Frontal cortex (tissue), 4 donors: Measurements from ENCODE around the gene BTG3. TPM values are rescaled to one million over a fixed set of nuclear protein-coding genes. Genes with fewer than 3 reads are reported as not detected.

Source experiments
- DNase-seq, 2 donors: peaks; one replicate each; pipeline ENCODE4 v3.0.0; 2012; ENCODE audit warnings: low spot score in 2 of 2
- FAIRE-seq: peaks from 2 replicates; lab custom pipeline; 2012; peaks lifted over from hg19 to GRCh38; lab: Jason Lieb, UNC
- total RNA-seq: library from RNA; depleted of rRNA; stranded (reverse); fragments of >200 nt; gene quantifications from one replicate; pipeline ENCODE4 v1.2.3, GENCODE V29; 2014
- donor health status: control.
- donor health status: control.
- donor health status: control.

The BTG3 gene, protein sequence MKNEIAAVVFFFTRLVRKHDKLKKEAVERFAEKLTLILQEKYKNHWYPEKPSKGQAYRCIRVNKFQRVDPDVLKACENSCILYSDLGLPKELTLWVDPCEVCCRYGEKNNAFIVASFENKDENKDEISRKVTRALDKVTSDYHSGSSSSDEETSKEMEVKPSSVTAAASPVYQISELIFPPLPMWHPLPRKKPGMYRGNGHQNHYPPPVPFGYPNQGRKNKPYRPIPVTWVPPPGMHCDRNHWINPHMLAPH
- 20.8 TPM for total RNA-seq

DNA sequence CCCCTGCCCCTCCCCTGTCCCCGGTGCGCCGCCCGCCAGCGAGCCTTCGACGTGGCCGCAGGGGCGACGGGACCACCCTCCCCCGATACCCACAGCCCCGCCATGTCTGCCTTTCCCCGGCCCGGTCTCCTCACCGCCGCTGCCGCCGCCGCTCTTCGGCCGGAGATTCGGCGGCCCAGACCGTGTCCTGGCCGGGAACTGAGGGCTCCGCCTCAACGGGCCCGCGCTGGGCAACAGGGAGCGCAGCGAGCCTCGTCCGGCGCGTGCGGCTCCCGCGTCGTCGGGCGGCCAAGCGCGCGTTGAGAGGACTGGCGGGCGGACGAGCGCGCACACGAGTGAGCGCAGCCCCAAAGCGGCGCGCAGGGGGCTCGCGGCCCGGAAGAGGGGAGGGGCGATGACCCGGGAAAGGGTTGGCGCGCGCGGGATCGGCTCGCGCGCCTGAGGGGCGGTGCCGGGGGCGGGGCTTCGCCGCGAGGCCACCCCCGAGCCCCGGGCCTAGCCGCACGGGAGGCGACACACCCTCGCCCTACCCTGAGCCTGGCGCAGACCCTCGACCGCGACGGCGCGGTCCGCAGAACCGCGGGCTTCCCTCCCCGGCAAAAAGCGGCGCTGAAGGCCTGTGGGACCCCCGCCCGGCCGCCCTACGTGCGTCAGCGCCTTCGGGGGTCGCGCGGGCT, at the start of gene BTG3:
BTG3 (minus strand) TSS at position 337 of the 677 bp plus-strand sequence. CDS start 3,757 bp downstream, outside the sequence.
- DNase-seq (peak; percentile 92), FAIRE-seq (no peak)

DNA sequence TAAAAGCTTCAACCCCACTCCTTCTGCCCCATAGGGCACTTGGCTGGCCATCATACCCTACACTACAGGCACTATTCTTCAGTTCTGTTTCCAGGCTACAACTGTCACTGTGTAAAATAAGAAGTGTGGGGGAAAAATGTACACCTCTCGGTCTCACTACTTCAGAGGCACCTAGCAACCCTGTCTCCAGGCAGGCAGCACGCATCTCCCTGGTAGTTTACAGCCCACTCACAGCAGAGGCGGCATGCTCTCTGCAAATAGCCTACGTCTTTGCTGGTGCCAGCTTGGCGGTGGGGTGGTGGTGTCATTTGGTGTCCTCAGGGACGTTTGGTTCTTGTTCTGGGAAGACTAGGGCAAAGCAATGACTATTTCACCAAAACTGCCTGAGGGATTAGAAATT, 48.2 kb upstream of the BTG3 start:
- FAIRE-seq (no peak), DNase-seq (peak in 1 of 2 donors; percentile 17)

DNA sequence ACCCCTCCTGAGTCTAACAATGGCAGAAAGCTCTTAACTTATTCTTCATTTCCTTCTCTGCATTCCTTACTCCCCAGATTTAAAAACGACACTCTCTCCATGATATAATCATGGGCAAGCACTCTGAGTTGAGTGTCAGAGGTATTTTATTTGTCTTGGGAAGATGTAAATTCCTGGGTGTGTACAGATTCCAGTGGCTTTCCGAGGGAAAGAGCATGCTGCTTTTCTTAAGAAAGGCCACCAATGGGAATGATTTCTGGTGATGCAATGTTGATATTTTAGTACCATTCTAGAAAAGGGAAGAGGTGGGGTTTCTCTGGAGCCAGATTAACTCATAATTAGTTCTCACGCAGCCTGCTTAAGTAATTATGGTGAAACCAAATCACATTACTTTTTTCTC, 47.8 kb upstream of the BTG3 start:
- FAIRE-seq (no peak), DNase-seq (no peak)

DNA sequence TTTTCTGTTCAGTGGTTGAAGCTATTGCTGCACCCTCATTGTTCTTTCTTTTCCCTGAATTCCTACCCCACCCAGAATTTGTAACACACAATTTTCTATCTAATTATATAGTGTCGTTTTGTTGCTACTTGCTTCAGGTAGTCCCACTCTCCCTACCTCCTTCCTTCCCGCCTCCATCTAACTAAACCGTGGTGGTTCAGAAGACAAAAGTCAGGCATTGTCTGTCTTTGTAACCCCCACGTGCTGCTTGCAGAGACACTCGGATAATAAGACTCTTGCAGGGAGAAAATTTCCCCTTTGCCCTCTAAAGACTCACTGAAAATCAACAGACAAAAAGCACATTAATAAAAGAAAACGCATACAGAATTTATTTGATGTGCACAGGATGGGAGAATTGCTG, 46.2 kb upstream of the BTG3 start:
- DNase-seq (no peak), FAIRE-seq (no peak)

DNA sequence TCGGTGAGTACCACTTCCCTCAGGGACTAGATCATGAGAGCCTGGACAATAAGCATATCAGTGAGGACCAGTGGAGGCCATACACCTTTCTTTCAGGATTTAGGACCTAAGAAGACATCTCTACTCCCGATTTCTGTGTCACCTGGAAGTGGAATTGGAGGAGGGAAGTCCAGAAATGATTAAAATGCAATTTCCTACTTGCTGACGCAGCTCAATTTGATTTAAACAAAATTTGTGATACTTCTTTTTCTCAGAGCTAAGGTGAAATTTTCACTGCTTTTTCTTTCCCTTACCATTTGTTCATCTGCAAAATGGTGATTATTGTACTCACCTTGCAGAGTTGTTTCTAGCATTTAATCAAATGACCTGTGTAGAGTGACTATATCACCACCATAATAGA, 38.8 kb upstream of the BTG3 start:
- FAIRE-seq (no peak), DNase-seq (no peak)

DNA sequence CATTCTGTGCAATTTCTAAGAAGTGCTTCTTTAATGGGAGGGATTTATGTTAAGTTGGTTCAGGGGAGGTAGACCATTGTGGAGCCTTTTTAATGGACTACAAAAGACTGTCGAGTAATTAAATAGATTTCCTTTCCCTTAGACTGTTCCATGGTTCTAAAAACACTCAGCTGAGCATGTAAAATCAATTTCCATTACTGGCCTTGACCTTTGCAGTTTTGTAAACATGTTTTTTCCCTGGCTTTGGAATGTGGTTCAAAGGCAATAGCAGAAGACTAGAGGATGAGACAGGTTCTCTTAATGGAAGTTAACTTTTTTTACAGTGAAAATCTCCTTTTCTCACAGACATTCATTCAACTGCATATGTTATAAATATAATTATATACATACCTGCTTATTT, 37.6 kb upstream of the BTG3 start:
- FAIRE-seq = no peak
- DNase-seq = no peak

DNA sequence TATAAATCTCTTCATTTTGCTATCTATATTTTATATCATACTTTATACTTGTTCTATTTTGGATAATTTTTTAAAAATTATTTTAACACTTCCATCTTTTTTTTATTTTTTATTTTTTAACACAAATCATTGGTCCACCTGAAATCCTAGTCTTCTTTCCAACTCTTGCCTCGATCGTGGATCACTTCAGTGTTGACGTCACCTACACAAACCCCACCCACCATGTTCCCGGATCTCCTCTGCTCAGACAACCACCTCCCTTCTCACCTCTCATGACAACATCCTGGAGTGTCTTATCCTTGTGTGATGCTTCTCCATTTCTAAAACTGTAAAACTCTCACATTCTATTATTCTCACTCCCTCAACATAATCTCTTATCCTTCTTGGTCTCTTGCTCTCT, 34.1 kb upstream of the BTG3 start:
- no peak for DNase-seq
- FAIRE-seq = peak; percentile 56

DNA sequence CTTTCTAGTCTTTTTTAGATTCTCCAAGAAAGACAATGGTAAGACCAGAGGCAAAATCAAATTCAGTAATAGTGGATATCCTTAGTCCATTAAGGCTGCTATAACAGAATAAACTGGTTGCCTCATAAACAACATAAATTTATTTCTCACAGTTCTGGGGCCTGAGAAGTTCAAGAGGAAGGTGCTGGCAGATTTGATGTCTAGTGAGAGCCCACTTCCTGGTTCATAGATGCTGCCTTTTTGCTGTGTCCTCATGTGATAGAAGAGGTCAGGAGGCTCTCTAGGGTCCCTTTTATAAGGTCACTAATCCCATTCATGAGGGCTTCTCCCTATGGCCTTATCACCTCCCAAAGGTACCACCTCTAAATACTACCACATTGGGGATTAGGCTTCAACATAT, 31.5 kb upstream of the BTG3 start:
- DNase-seq (no peak), FAIRE-seq (no peak)

DNA sequence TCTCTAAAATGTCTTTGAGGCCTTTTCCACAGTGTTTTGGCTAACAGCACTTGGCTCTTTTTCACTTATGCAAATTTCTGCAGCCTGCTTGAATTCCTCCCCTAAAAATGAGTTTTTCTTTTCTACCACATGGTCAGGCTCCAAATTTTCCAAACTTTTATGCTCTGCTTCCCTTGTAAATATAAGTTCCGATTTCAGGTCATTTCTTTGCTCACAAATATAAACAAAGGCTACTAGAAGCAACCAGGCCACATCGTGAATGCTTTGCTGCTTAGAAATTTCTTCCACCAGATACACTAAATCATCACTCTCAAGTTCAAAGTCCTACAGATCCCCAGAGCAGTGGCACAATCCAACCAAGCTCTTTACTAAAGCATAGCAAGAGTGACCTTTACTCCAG, 28.1 kb upstream of the BTG3 start:
- no peak for FAIRE-seq
- no peak for DNase-seq

DNA sequence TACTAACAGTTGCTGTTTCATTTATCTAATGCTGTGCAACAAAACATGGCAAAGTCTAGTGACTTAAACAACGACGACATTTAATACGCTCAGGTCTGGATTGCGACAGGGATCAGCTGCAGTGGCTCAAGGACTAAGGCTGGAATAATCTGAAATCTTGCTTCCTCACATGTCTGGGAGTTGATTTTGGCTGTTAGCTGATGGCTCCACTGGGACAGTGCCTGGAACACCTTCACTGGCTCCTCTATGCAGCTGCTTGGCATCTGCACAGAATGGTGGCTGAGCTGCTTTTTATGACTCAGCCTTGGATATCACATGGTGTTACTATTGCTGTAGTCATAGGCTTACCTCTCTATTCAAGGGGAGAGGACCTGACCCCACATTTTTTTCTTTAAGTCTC, 24.0 kb upstream of the BTG3 start:
- FAIRE-seq (no peak), DNase-seq (no peak)

DNA sequence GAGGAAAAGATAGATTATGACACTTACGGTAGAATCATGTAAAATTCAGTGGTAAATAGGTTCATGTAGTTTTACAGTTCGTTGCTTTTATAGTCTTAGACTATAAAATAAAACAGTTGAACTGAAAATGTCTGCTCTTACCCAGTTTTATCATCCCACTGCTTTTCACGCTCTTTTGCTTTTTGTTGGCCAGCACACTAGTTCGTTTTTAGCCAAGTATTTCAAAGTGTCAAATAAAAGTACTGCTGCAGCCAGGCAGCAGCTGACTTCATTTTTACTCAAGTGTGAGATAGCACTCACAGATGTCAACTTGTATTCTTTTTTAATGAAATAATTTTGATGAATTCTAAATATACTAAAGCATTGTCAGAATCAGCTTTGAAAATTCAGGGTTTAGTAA, 18.5 kb upstream of the BTG3 start:
- no peak for FAIRE-seq
- no peak for DNase-seq

DNA sequence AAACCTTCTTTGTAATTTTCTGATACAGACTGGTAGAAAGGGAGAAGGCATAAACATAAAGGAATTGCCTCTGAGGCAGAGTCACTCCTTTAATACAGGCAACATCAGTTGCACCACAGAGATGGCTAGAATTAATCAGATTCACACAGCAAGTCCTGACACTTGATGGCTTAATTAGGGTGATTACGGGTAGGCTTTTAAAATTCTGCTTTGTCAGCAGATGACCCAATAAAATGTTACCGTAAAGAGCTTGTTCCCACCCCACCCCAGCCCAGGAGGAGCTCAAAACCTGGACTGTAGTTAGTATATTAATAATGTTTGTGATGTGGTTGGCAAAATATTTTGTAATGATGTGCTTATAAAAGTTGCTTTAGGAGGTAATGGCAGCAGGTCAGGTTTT, 9.3 kb upstream of the BTG3 start:
- no peak for FAIRE-seq
- DNase-seq = no peak

DNA sequence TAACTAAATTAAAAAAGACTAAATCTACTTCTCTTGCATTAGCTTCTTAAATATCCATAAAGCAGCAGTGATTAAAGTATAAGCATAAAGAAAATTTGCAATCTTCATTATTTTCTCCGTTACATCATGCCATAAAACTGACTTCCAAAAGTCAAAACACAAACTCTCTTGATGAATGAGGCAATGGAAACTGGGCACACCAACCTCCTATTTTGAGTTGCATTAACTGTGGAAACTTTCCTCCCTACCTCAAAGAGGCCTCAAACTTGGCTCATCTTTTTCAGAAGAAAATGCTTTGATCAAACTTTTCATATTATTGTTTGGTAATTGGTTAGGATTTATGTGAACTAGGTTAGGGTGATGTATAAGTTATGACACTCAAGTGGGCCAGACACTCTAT, 4.1 kb upstream of the BTG3 start:
- FAIRE-seq = no peak
- no peak for DNase-seq

DNA sequence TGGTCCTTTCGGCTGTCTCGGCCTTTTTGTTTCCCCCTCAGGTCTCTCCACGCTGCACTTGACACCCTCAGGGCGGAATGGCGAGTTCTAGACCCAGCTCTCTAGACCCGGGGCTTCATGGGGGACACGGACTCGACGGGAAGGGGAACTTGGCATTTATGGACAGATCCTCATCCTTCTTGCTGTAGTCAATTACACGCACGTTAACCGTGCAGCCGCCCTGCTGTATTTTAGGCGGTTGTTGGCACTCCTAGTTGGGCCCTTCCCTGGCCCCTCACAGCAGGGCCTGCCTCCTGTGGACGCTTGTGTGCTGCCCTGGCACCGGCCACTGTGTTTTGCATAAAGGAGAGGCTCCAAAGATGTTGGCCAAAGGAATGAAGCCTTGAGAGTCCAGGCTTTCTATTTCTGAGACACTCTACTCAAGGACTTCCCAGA, 558 bp upstream of the BTG3 start:
- no peak for FAIRE-seq
- DNase-seq = peak; percentile 22 to 23

DNA sequence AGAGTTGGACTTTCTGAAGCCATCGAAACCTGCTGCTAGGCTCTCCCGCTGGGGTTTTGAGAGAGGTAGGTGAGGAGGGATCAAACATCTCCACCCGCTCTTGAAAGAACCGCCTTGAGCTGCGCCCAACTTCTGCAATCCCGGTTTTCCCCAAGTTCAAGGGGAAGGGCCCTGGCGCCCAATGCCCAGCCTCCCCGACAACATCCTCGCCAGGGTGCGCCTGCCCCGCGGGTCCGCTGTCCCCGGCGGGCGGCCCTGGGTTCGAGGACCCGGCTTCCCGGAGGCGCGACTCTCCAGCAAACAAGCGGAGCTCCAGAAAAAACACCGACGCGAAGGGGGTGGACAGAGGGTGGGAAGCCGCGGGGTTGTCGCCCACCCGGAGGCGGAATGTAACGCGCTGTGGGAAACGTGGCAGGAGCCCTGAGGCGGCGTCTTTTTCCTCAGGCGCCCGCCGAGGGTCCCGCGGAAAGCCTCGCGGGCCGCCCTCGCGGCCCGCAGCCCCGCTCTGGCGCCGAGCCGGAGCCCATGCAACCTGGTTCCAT, 607 bp downstream of the BTG3 start:
- FAIRE-seq (no peak), DNase-seq (peak in 1 of 2 donors; percentile 35)

DNA sequence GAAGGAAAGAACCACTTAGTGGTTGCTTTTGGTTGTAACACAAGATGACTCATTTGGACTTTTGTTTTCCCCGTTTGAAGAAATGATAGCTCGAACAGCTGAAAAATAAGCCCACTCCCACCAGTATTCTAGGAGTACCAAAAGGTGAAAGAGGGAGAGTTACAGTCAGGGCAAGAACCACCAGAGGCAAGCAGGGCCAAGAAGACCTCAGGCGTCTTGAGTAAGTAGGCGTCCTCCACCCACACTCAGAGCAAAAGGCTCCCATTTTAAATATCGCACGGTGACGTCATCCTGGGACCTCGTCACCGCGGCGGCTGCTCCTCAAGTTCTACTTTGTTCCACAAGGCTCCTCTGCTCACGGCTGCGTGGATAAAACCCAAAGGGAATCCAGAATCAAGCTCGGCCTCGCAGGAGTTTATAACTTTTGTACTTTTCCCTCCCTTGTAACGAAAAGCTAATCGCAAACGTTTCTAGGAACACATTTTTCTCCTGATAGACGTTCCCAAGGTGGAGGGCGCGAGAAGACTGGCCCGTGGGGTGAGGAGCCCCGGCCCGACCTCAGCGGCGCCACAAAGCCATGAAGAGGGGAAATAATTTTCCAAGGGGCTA, 1.2 kb downstream of the BTG3 start:
- FAIRE-seq = no peak
- DNase-seq = peak; percentile 52 to 62

DNA sequence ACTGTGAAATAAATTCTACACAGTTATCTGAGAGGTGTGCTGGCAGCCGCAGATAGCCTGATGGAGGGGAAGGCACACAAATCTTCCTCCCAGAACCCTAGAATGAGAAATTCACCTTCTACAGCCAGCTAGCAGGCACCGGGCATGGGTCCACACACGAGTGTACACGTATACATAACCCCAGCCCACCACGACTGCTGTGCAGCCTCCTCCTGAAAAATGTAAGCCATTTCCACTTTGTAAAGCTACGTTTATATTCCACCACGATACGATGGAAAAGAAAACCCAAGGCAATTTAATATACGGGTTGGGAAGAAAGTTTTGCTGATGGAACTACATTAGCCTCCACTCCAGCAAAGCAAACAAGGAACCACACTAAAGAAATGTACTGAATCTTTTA, 1.8 kb downstream of the BTG3 start:
- DNase-seq = no peak
- no peak for FAIRE-seq

DNA sequence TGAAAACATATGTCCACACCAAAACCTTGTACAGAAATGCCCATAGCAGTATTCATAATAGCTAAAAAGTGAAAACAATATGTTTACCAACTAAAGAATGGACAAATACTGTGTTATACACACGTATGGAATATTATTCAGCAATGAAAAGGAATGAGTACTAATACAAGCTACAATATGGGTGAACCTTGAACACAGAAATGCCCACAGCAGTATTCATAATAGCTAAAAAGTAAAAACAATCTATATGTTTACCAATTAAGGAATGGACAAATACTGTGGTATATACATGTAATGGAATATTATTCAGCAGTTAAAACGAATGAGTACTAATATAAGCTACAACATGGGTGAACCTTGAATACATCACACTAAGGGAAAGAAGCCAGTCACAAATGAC, 3.0 kb downstream of the BTG3 start:
- FAIRE-seq = no peak
- no peak for DNase-seq

DNA sequence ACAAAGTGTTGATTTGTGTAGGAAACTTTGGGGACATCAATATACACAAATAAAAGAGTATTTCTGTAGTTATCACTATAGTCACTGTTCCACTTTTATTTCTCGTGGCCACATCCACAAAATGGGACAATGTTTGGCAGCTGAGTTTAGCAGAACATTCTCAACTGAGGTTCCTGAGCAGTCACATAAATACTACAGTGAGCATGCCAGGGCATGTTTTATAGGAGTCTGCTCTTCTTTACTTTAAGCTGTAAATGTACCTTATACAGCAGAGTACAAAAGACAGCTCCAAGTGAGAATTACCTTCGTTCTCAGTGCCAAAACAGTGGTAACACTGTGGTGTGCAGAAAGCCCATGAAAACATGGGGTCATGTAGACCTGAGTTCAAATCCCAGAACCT, 5.0 kb downstream of the BTG3 start:
- DNase-seq = no peak
- no peak for FAIRE-seq

DNA sequence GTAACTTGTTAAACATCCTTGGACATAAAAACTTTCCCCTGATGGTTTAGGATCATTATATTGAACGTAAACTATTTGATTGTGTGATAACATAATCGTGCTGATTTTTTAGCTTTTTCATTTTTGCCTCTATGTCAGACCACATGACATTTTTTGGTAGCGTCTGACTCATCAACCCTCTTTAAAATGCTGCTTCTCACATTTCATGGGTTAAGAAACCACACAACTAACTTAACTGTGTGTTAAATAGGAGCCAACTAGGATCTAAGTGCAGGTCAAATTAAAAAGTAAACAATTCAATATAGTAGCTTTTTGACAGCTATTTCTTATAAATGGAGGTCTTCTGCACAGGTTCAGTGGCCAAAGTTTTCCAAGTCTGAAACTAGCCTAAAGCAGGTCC, 9.8 kb downstream of the BTG3 start:
- no peak for DNase-seq
- FAIRE-seq = no peak

DNA sequence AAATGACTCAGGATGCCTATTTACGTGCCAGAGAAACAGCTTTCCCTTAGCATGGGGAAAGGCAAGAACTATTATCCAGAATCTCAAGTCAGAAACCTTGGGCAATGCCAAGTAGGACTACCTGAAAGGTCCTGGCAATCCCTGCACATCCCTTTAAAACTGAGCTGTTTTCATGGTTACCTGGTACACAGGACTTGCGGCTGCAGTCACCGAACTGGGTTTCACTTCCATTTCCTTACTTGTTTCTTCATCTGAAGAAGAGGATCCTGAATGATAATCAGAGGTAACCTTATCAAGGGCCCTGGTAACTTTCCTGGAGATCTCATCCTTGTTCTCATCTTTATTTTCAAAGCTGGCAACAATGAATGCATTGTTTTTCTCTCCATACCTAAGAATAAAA, 14.3 kb downstream of the BTG3 start:
- DNase-seq = no peak
- FAIRE-seq = no peak
